GM12864 (cell line): Measurements from ENCODE around the gene DCDC1.

Experiments
- DNase-seq: peaks from one replicate; pipeline ENCODE4 v3.0.0-alpha.2; 2011; ENCODE audit warnings: low read depth
- H3K4me3 ChIP-seq: 2 replicates; pipeline ENCODE4 v1.5.1; 2011; ENCODE audit warnings: mild to moderate bottlenecking, low read depth, low read length, control low read depth
- CTCF ChIP-seq: IDR thresholded peaks from 2 replicates; pipeline ENCODE4 v1.5.1; 2011; ENCODE audit warnings: low read depth, mild to moderate bottlenecking, moderate library complexity, low read length, control low read depth, inconsistent platforms; ENCODE audit errors: missing control alignments

The DCDC1 gene

DNA sequence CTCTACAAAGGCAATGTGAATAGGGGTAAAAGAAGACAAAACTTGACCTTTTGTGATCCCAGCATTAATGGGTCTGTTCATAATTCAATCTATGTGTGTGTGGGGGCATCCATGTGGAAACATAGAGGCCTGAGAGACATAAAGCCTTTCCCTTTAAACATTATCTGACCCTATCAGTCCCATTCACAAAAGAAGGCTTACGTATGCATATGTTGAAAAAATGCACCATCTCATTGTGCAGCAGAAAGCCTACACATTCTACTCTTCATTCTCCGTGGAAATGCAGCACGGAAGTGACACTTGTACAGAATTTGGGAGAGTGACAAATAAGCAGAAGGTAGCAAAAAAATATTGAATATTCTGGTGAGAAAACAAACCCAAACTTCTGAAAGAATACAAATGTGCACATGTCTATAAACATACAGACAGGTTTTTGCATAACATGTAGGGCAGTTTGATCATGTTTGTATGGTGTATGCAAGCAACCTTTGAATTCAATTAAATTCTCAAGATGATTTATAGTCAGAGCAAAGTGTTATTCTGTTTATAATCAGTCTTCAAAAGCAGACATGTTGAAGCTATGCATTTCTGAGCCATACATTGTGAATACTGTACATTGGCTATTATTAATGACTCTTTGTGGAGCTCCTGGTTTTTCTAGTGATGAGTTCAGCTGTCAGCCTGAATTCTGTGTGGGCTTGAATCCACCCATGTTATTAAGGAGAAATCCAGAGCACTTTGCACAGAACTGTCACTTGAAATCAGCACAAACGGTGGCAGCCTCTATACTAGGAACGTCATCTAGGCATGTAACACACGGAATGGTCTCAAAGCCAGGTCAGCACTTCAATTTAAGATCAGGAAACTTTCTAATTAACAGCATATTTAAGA lies 236.8 kb downstream of the DCDC1 start:
- H3K4me3 ChIP-seq = no peak overlapping the region
- no peak for DNase-seq
- no peak for TF ChIP-seq CTCF

GRCh38 chr11:31131760-31132159 lies 237.8 kb downstream of the DCDC1 start:
- DNase-seq = no peak
- TF ChIP-seq CTCF = no peak
- no peak overlapping the region for H3K4me3 ChIP-seq

GRCh38 chr11:31127290-31127689 lies 242.2 kb downstream of the DCDC1 start:
- H3K4me3 ChIP-seq = no peak overlapping the region
- DNase-seq = no peak
- no peak for TF ChIP-seq CTCF

DNA sequence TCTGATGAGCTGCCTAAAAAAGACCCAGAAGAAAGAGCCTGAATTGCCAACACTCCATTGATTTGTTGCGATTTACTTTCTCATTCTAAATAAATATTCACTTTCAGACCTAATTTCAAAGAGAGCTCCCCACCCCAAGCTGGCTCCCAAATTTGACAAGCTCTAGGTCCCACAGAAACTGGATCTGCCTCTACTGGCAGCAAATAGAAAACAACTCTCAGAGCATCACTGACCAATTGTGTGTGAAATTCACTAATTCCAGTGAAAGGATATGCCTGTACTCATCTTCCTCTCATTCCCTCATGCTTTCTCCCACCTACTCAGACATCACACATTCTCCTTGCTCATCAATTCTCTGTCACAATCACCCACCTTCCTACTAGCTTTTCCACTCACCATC lies 249.1 kb downstream of the DCDC1 start:
- no peak for TF ChIP-seq CTCF
- no peak for DNase-seq

DNA sequence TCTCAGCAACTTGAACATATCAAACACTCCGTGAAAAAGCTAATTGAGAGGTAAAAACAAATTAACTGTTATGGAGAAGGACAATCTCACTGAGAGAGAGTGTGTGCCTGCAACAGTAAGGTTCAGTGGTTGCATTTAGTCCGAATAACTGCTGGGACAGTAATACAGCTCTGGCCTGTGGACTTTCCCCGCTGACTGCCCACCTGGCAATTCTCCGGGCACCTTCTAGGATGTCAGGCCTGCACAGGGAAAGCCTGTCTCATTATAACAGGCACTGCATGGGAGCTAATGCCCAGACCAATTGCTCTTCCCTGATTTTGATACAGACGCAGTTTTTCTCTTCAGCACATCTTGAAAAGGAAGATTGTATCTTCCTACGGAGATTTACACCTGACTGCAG lies 251.0 kb downstream of the DCDC1 start:
- no peak overlapping the region for H3K4me3 ChIP-seq
- TF ChIP-seq CTCF = no peak
- no peak for DNase-seq

More for the DNA sequence above, 249.1 kb downstream of the DCDC1 start:
- no peak overlapping the region for H3K4me3 ChIP-seq

- no peak overlapping the region for H3K4me3 ChIP-seq
- DNase-seq = no peak
- no peak for TF ChIP-seq CTCF
Observed at GRCh38 chr11:31117038-31117437, 252.5 kb downstream of the DCDC1 start.

GRCh38 chr11:31114442-31114841 lies 255.1 kb downstream of the DCDC1 start:
- DNase-seq = no peak
- TF ChIP-seq CTCF = no peak

More at GRCh38 chr11:31114442-31114841, 255.1 kb downstream of the DCDC1 start:
- H3K4me3 ChIP-seq = no peak overlapping the region
